Progenitor cell of endocrine pancreas (in vitro differentiated cells): Measurements from ENCODE around the gene ARHGEF16. TPM values are rescaled to one million over a fixed set of nuclear protein-coding genes. Genes with fewer than 3 reads are reported as not detected.

Experiments used
- DNase-seq: peaks from one replicate; pipeline ENCODE4 v3.0.0; 2021; ENCODE audit warnings: low spot score; ENCODE audit not compliant: unreplicated experiment
- H3K27ac Mint-ChIP-seq: 2 replicates; pipeline ENCODE4 v1.8.0; 2021; ENCODE audit warnings: mild to moderate bottlenecking, moderate library complexity, mixed read lengths
- H3K27me3 Mint-ChIP-seq: 2 replicates; pipeline ENCODE4 v1.8.0; 2021; ENCODE audit warnings: mixed read lengths
- H3K36me3 Mint-ChIP-seq: 2 replicates; pipeline ENCODE4 v1.8.0; 2022; ENCODE audit warnings: mixed read lengths; ENCODE audit not compliant: insufficient read depth
- H3K4me1 Mint-ChIP-seq: 2 replicates; pipeline ENCODE4 v1.8.0; 2021; ENCODE audit warnings: low read depth, mixed read lengths
- H3K4me3 Mint-ChIP-seq: 2 replicates; pipeline ENCODE4 v1.8.0; 2021; ENCODE audit warnings: low read depth, mild to moderate bottlenecking, moderate library complexity, mixed read lengths
- H3K9me3 Mint-ChIP-seq: 2 replicates; pipeline ENCODE4 v1.8.0; 2021; ENCODE audit warnings: low read depth, mixed read lengths
- CTCF ChIP-seq: fragments of 200-600 bp; sonication (generic); IDR thresholded peaks from one replicate; pipeline ENCODE4 v1.5.0; 2021; ENCODE audit warnings: antibody characterized with exemption, mild to moderate bottlenecking; ENCODE audit not compliant: unreplicated experiment
- total RNA-seq: library from RNA; stranded (reverse); gene quantifications from 2 replicates; pipeline ENCODE4 v1.2.1, GENCODE V29; 2021

ARHGEF16 gene
- total RNA-seq, 1 donor from 2014 or later: 63.6 TPM

- Mint-ChIP-seq H3K27ac (no peak overlapping the region), H3K27me3 (no peaks in the 10 kb centered on the region), H3K4me3 (no peak overlapping the region), H3K4me1 (no peaks in the 10 kb centered on the region), H3K9me3 (no peaks in the 10 kb centered on the region), H3K36me3 (no peaks in the 10 kb centered on the region)
- DNase-seq: no peak
- TF ChIP-seq CTCF: no peak
Measured at GRCh38 chr1:3507636-3508275, 53.3 kb downstream of the ARHGEF16 start.

- Mint-ChIP-seq H3K27ac (no peak overlapping the region), H3K36me3 (no peaks in the 10 kb centered on the region), H3K4me3 (no peak overlapping the region), H3K4me1 (no peaks in the 10 kb centered on the region), H3K27me3 (no peaks in the 10 kb centered on the region), H3K9me3 (no peaks in the 10 kb centered on the region)
- DNase-seq: no peak
- TF ChIP-seq CTCF: no peak
Measured at GRCh38 chr1:3508757-3509415, 54.4 kb downstream of the ARHGEF16 start.

GRCh38 chr1:3509721-3510120, 55.3 kb downstream of the ARHGEF16 start:
- no peaks in the 10 kb centered on the region for H3K9me3 Mint-ChIP-seq
- no peak for DNase-seq
- no peak overlapping the region for H3K27ac Mint-ChIP-seq
- no peak overlapping the region for H3K4me3 Mint-ChIP-seq
- no peak for TF ChIP-seq CTCF
- H3K36me3 Mint-ChIP-seq: no peaks in the 10 kb centered on the region
- no peaks in the 10 kb centered on the region for H3K27me3 Mint-ChIP-seq
- no peaks in the 10 kb centered on the region for H3K4me1 Mint-ChIP-seq

GRCh38 chr1:3510136-3510955, 55.9 kb downstream of the ARHGEF16 start:
- Mint-ChIP-seq H3K27ac (no peak overlapping the region), H3K27me3 (no peaks in the 10 kb centered on the region), H3K9me3 (no peaks in the 10 kb centered on the region), H3K36me3 (no peaks in the 10 kb centered on the region), H3K4me1 (no peaks in the 10 kb centered on the region), H3K4me3 (no peak overlapping the region)
- no peak for DNase-seq
- no peak for TF ChIP-seq CTCF

GRCh38 chr1:3510956-3511250, 56.4 kb downstream of the ARHGEF16 start:
- Mint-ChIP-seq H3K27ac (no peak overlapping the region), H3K27me3 (no peaks in the 10 kb centered on the region), H3K4me1 (no peaks in the 10 kb centered on the region)

More at GRCh38 chr1:3510956-3511250, 56.4 kb downstream of the ARHGEF16 start:
- H3K4me3 Mint-ChIP-seq: no peak overlapping the region
- H3K9me3 Mint-ChIP-seq: no peaks in the 10 kb centered on the region
- TF ChIP-seq CTCF: no peak
- DNase-seq: no peak
- no peaks in the 10 kb centered on the region for H3K36me3 Mint-ChIP-seq
